ENCODE measurements around the gene MRGPRF. TPM values are rescaled to one million over a fixed set of nuclear protein-coding genes. Genes with fewer than 3 reads are reported as not detected.
A peak's percentile ranks its signal among the peaks of the same experiment; 100 is the strongest.

Gene MRGPRF
- total and polyA plus RNA-seq, 7 donors: 1.7 to 3.8 (median 2.7) TPM

GRCh38 chr11:68996376-68997123 lies 16.5 kb downstream of the MRGPRF start:
- H3K36me3 ChIP-seq (ENCODE audit: insufficient read depth in 1 of 2, low read depth in 1 of 2): no peaks in the 10 kb centered on the region
- peaks cover 0 to 49% (median 8%) of the 10 kb centered on the region in 3 donors for H3K27me3 ChIP-seq (ENCODE audit: insufficient read depth in 3 of 3, low read length in 2 of 3)
- intact Hi-C loops (cut with DNase I): no loop called here
- peak in 1 of 2 donors; percentile 28 for DNase-seq
- no peak for ATAC-seq
- H3K4me1 ChIP-seq: no peaks in the 10 kb centered on the region
- 92 to 97% (median 94%) methylated on average over 24 of the region's 24 CpGs for WGBS, 3 donors
- TF ChIP-seq CTCF (IDR thresholded peaks at IDR 0.05): no peak
- H3K27ac ChIP-seq: no peak overlapping the region
- no peaks in the 10 kb centered on the region for H3K9me3 ChIP-seq
- no peak overlapping the region for H3K4me3 ChIP-seq

GRCh38 chr11:68994894-68995285 lies 18.2 kb downstream of the MRGPRF start:
- no peak for TF ChIP-seq CTCF (IDR thresholded peaks at IDR 0.05)
- H3K4me1 ChIP-seq: no peaks in the 10 kb centered on the region
- H3K4me3 ChIP-seq: no peak overlapping the region
- ATAC-seq: no peak
- 38 to 64% (median 38%) methylated on average over 6 of the region's 6 CpGs for WGBS, 3 donors
- H3K9me3 ChIP-seq: no peaks in the 10 kb centered on the region
- no peak for DNase-seq
- no peak overlapping the region for H3K27ac ChIP-seq
- no peaks in the 10 kb centered on the region for H3K36me3 ChIP-seq (ENCODE audit: insufficient read depth in 1 of 2, low read depth in 1 of 2)
- peaks cover 0 to 35% (median 6%) of the 10 kb centered on the region in 3 donors for H3K27me3 ChIP-seq (ENCODE audit: insufficient read depth in 3 of 3, low read length in 2 of 3)
- intact Hi-C loops (cut with DNase I): no loop called here

DNA sequence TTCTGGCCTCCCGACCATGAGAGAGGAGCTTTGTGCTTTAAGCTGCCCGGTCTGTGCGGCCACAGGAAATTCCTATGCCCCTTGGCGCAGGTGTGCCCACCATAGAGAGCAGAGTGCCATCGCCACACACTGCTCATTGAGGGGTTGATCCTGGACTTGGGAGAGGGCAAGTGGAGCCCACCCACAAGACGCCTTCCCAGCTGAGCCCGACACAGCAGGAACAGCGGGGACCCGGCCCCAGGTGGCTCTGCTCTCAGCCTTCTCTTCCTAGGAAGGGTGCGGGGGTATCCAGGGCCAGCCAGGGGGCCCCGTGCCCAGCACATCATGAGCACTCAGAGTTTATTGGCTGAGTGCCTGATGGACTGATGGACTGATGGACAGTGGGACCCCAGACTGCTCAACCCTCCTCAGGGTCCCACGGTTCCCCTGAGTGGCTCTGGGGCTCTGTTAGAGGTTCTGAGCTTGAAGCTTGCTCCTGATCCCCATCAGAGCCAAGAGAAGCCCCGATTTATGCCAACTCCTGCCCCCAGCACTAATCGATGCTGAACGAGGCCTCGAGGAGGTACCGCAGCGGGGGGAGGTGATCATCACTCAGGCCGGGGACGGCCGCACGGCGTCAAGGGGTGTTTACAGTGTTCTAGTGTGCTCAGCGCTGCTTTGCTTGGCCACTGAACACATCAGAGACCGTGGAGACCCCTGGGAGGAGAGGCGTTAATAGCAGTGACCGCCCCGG lies 18.7 kb downstream of the MRGPRF start:
- no peak overlapping the region for H3K27ac ChIP-seq
- intact Hi-C loops (cut with DNase I): no loop called here
- no peaks in the 10 kb centered on the region for H3K36me3 ChIP-seq (ENCODE audit: insufficient read depth in 1 of 2, low read depth in 1 of 2)
- no peak for TF ChIP-seq CTCF (IDR thresholded peaks at IDR 0.05)
- H3K4me1 ChIP-seq: no peaks in the 10 kb centered on the region
- ATAC-seq (no peak), DNase-seq (peak in 1 of 2 donors; percentile 46)
- no peaks in the 10 kb centered on the region for H3K9me3 ChIP-seq
- 51 to 55% (median 55%) methylated on average over 28 of the region's 28 CpGs for WGBS, 3 donors
- H3K4me3 ChIP-seq: no peak overlapping the region
- H3K27me3 ChIP-seq (ENCODE audit: insufficient read depth in 3 of 3, low read length in 2 of 3): peaks cover 0 to 32% (median 6%) of the 10 kb centered on the region in 3 donors

DNA sequence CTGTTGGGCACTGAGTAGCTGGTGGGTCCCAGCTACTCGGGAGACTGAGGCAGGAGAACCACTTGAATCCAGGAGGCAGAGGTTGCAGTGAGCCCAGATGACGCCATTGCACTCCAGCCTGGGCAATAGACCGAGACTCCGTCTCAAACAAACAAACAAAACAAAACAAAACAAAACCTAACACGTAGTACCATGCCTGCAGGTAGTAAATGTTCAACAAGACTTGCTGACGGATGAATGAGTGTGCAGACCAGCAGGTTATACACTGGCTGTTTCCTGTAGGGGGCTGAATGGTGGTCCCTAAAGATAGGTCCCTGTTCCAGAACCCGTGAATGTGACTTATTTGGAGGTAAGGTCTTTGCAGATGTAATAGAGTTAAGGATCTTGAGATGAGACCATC lies 19.5 kb downstream of the MRGPRF start:
- no peaks in the 10 kb centered on the region for H3K4me1 ChIP-seq
- no peaks in the 10 kb centered on the region for H3K36me3 ChIP-seq (ENCODE audit: insufficient read depth in 1 of 2, low read depth in 1 of 2)
- intact Hi-C loops (cut with DNase I): no loop called here
- no peak for TF ChIP-seq CTCF (IDR thresholded peaks at IDR 0.05)
- no peak overlapping the region for H3K4me3 ChIP-seq
- no peak for ATAC-seq
- 85 to 90% (median 86%) methylated on average over 7 of the region's 7 CpGs for WGBS, 3 donors
- DNase-seq: no peak
- H3K9me3 ChIP-seq: no peaks in the 10 kb centered on the region
- peaks cover 0 to 25% (median 6%) of the 10 kb centered on the region in 3 donors for H3K27me3 ChIP-seq (ENCODE audit: insufficient read depth in 3 of 3, low read length in 2 of 3)
- H3K27ac ChIP-seq: no peak overlapping the region

Data from psoas muscle (tissue), 8 donors.